NCI-H526 (cell line): ENCODE measurements around the gene LILRB4.
A peak's percentile ranks its signal among the peaks of the same experiment; 100 is the strongest.
"Not testable (repeated sequence)": the region's sequence is repeated elsewhere in the genome, so short reads cannot be mapped to it uniquely, and the experiment has no call there.

Experiments
- DNase-seq, 2 experiments: peaks; one replicate each; lab custom pipeline; 2025; lab: John Stamatoyannopoulos, UW

LILRB4 gene

DNA sequence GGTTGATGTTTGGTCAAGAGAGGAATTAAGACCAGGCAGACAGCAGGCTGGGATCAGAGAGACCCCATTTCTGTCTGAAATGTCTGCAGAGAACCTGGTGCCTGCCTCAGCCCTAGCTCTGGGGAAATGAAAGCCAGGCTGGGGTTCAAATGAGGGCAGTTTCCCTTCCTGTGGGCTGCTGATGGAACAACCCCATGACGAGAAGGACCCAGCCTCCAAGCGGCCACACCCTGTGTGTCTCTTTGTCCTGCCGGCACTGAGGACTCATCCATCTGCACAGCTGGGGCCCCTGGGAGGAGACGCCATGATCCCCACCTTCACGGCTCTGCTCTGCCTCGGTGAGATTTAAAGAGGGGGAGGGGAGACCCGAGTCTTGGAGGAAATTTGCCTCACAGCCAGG is at the start of gene LILRB4:
LILRB4 (plus strand) TSS at position 256 of the 400 bp plus-strand sequence; CDS start at position 305, 49 bp downstream.
- no peak for DNase-seq

- DNase-seq, result no peak
Observed at GRCh38 chr19:54614726-54615125, 48.1 kb upstream of the LILRB4 start.

DNA sequence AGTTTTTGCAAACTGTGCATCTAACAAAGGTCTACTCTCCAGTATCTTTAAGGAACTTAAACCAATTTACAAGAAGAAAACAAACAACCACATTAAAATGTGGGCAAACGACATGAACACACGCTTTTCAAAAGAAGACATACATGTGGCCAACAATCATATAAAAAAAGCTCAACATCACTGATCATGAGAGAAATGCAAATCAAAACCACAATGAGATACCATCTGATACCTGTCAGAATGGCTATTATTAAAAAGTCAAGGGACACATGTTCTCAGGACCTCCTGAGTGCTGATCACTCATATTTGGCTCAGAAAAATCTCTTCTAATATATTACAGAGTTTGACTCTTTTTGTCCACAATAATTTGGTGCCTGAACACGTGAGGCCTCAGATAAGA is 46.7 kb upstream of the LILRB4 start:
- DNase-seq, result peak; percentile 87 to 93

- DNase-seq, result peak in 1 of 2 experiments; percentile 61
Observed at GRCh38 chr19:54616821-54617560, 45.8 kb upstream of the LILRB4 start.

- DNase-seq, result peak; percentile 23 to 58
Observed at GRCh38 chr19:54620464-54620863, 42.3 kb upstream of the LILRB4 start.

GRCh38 chr19:54622431-54622830 is 40.4 kb upstream of the LILRB4 start:
- DNase-seq, result no peak

GRCh38 chr19:54624234-54624633 is 38.6 kb upstream of the LILRB4 start:
- not testable (repeated sequence) for DNase-seq

DNA sequence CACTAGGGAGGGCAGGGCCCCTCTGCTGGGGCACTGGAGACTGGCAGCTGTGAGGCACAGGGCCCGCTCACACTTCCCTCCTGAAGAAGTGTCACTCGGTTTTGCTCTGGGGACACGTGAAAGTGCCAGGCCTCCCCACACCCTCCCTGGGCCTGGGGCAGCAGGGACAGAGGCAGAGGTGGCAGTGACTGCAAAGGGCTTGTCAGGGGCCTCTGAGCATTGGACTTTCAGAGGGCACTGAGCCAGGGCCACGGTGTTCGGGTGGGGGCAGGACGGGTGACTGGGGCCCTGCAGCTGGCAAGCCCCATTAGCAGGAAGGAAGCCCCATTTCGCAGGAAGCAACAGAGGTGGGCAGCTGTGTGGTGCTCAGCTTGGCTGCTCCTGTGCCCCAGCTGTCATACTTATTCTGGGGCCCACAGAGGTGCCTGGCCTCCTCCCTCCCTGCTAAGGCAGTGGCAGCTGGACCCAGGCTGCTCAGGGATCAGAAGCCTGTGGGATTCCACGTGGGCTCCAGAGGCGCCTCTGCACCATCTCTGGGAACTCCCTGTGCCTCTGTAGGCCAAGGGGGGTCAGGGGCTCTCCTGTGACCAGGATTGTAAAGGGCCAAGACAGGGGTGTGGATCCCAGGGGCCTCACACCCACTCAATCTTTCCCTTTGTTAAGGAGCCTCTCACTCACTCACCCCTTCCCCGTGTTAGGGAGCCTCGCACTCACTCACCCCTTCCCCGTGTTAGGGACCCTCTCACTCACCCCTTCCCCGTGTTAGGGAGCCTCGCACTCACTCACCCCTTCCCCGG is 37.7 kb upstream of the LILRB4 start:
- not testable (repeated sequence) for DNase-seq

DNA sequence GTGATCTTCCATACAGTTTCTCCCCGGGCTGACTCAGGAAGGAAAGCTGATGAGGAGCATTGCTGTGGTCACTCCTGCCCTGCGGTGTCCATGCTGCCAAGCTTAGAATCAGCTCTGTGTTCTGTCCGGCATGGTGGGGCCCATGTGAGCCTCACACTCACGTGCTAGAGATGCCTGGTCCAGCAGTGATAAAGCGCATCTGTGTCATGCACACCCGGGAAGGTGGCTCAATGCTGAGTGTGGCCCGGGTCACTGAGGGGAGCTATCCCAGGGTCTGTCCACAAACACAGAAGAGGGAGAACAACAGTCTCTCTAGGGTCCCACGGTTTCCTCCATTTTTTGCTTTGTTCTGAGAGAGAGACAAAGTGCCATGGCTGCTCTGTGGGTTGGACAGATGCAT is 36.0 kb upstream of the LILRB4 start:
- DNase-seq, result no peak

GRCh38 chr19:54627912-54628311 is 34.9 kb upstream of the LILRB4 start:
- not testable (repeated sequence) for DNase-seq

DNA sequence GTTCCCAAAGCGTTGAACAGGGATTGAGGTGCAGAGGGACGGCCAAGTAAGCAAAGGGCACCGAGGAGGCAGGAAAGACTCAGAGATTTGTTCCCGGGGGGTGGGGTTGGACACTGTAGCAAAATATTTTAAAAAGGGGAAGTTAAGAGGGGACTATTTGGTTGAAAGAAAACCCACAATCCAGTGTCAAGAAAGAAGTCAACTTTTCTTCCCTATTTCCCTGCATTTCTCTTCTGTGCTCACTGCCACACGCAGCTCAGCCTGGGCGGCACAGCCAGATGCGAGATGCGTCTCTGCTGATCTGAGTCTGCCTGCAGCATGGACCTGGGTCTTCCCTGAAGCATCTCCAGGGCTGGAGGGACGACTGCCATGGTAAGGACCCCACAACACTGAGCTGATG is 32.5 kb upstream of the LILRB4 start, which contains the start of gene LILRB1:
LILRB1 (plus strand) TSS at position 223 of the 400 bp plus-strand sequence. CDS start 590 bp downstream, outside the sequence.
- DNase-seq, result not testable (repeated sequence)

GRCh38 chr19:54630782-54631181 is 32.0 kb upstream of the LILRB4 start:
- DNase-seq, result no peak

DNA sequence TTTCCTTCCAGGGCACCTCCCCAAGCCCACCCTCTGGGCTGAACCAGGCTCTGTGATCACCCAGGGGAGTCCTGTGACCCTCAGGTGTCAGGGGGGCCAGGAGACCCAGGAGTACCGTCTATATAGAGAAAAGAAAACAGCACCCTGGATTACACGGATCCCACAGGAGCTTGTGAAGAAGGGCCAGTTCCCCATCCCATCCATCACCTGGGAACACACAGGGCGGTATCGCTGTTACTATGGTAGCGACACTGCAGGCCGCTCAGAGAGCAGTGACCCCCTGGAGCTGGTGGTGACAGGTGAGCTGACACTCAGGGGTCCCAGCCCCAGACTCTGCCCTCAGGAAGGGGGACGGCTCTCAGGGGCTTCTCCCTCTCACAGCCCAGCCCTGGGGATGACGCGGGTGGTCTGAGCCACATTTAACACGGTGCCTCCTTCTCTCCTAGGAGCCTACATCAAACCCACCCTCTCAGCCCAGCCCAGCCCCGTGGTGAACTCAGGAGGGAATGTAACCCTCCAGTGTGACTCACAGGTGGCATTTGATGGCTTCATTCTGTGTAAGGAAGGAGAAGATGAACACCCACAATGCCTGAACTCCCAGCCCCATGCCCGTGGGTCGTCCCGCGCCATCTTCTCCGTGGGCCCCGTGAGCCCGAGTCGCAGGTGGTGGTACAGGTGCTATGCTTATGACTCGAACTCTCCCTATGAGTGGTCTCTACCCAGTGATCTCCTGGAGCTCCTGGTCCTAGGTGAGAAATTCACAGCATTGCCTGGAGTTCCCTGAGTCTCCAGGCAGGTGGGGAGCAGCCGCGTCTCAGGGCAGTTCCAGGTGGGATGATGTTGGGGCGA is 31.1 kb upstream of the LILRB4 start:
- not testable (repeated sequence) for DNase-seq

DNA sequence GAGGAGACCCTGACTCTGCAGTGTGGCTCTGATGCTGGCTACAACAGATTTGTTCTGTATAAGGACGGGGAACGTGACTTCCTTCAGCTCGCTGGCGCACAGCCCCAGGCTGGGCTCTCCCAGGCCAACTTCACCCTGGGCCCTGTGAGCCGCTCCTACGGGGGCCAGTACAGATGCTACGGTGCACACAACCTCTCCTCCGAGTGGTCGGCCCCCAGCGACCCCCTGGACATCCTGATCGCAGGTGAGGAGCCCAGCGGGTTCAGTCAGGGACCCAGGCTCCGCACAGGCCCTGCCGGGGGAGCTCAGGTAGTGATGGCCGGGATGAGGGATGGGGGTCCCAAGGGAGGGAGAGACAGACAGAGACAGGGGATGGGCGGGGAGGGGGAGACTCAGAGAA is 30.3 kb upstream of the LILRB4 start:
- not testable (repeated sequence) for DNase-seq

GRCh38 chr19:54633401-54633800 is 29.4 kb upstream of the LILRB4 start:
- DNase-seq, result no peak

GRCh38 chr19:54636081-54636480 is 26.7 kb upstream of the LILRB4 start:
- DNase-seq, result not testable (repeated sequence)

DNA sequence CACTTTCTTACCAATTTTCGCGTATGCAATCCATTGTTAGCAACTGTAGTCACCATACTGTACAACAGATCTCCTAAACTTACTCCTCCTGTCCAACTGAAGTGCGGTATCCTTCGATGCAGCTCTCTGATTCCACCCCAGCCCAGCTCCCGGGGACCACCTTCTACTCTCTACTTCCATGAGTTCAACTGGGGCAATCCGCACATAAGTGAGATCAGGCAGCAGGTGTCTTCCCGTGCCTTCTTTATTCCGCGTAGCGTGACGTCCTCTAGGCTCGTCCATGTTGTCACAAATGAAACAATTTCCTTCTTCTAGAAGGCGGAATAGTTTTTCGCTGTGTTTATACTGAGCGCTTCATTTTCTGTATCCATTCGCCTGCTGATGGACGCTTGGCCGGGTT is 24.1 kb upstream of the LILRB4 start:
- DNase-seq, result no peak

DNA sequence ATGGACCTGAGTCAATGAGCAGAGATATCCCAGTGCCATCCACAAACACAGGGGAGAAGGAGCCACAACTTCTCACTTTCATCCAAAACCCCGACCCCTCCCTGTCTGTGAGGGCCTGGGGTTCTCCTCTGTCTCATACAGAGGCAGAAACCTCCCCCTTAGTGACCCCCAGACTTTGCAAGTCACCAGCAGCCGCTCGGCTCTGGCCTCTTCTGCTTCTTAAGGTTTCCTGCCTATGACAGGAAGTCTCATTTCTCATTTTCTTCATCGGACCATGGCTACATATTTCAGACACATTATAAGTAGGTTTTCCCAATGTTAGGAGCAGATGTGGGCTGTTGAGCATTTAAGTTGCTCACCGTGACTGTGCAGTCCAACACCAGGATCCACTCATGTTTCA is 19.8 kb upstream of the LILRB4 start:
- DNase-seq, result not testable (repeated sequence)

GRCh38 chr19:54643583-54643982 is 19.2 kb upstream of the LILRB4 start:
- DNase-seq, result not testable (repeated sequence)

GRCh38 chr19:54644056-54644455 is 18.7 kb upstream of the LILRB4 start:
- no peak for DNase-seq

DNA sequence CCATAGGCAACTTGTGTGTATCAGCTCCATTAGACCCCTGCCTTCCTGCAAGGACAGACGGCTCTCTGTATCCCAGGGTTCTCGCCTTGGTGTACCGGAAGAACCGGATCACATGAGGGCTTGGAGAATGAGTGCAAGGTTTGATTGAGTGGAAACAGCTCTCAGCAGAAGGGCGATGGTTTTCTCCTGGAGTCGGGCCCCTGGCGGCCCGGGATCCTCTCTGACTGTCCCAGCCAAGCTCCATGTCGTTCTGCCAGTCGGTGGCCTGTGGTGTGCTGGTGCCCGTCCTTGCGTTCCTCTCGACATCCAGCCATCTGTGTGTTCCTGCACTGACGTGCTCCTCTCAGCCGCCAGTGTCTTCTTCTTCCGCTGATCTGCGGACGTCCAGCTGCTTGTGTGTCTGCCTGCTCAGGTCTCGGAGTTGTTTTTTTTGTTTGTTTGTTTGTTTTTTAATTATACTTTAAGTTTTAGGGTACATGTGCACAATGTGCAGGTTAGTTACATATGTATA is 16.4 kb upstream of the LILRB4 start:
- DNase-seq, result no peak

- peak in 1 of 2 experiments; percentile 38 for DNase-seq
Observed at GRCh38 chr19:54648129-54648528, 14.7 kb upstream of the LILRB4 start.
